H9 (cell line): ENCODE results near the gene CALHM1. TPM values are rescaled to one million over a fixed set of nuclear protein-coding genes. Genes with fewer than 3 reads are reported as not detected.

Experiments
- DNase-seq: peaks from one replicate; pipeline ENCODE4 v3.0.0-alpha.2; 2017
- H2AFZ ChIP-seq: one replicate; pipeline ENCODE4 v1.6.1; 2013; ENCODE audit warnings: mild to moderate bottlenecking, low read length, control low read depth, moderate library complexity
- H2AK5ac ChIP-seq: 2 replicates; pipeline ENCODE4 v1.6.1; 2013; ENCODE audit warnings: low read length, control low read depth, mixed read lengths; ENCODE audit not compliant: insufficient read length
- H2BK120ac ChIP-seq: one replicate; pipeline ENCODE4 v1.6.1; 2013; ENCODE audit warnings: low read depth, mild to moderate bottlenecking, low read length, control low read depth, inconsistent platforms; ENCODE audit not compliant: poor library complexity, severe bottlenecking
- H2BK12ac ChIP-seq: 2 replicates; pipeline ENCODE4 v1.6.1; 2013; ENCODE audit warnings: low read length, control low read depth, mixed read lengths, low read depth; ENCODE audit not compliant: insufficient read length
- H2BK15ac ChIP-seq: 2 replicates; pipeline ENCODE4 v1.6.1; 2013; ENCODE audit warnings: low read depth, low read length, control low read depth
- H2BK20ac ChIP-seq: one replicate; pipeline ENCODE4 v1.6.1; 2013; ENCODE audit warnings: low read depth, mild to moderate bottlenecking, low read length, control low read depth, inconsistent platforms; ENCODE audit not compliant: poor library complexity, severe bottlenecking
- H2BK5ac ChIP-seq: 2 replicates; pipeline ENCODE4 v1.6.1; 2013; ENCODE audit warnings: low read length, control low read depth, mixed read lengths; ENCODE audit not compliant: insufficient read length
- H3K14ac ChIP-seq: 2 replicates; pipeline ENCODE4 v1.6.1; 2013; ENCODE audit warnings: low read length, control low read depth; ENCODE audit not compliant: insufficient read depth
- H3K18ac ChIP-seq: 2 replicates; pipeline ENCODE4 v1.6.1; 2013; ENCODE audit warnings: low read depth, mild to moderate bottlenecking, mixed read lengths, low read length, control low read depth; ENCODE audit not compliant: insufficient read length
- H3K23ac ChIP-seq: 2 replicates; pipeline ENCODE4 v1.6.1; 2013; ENCODE audit warnings: low read length, control low read depth, mixed read lengths, low read depth; ENCODE audit not compliant: insufficient read length
- H3K23me2 ChIP-seq: 2 replicates; pipeline ENCODE4 v1.6.1; 2013; ENCODE audit warnings: low read depth, mild to moderate bottlenecking, mixed read lengths, low read length, control low read depth; ENCODE audit not compliant: insufficient read length, poor library complexity, severe bottlenecking
- H3K27ac ChIP-seq: 2 replicates; pipeline ENCODE4 v1.5.1; 2013; ENCODE audit warnings: low read length, control low read depth, mixed read lengths, low read depth; ENCODE audit not compliant: insufficient read length
- H3K27me3 ChIP-seq: 2 replicates; pipeline ENCODE4 v1.6.1; 2013; ENCODE audit warnings: low read length, control low read depth, inconsistent platforms; ENCODE audit not compliant: insufficient read depth
- H3K4ac ChIP-seq: 2 replicates; pipeline ENCODE4 v1.6.1; 2013; ENCODE audit warnings: low read depth, mild to moderate bottlenecking, control low read depth, inconsistent platforms, low read length, moderate library complexity
- H3K4me1 ChIP-seq: 2 replicates; pipeline ENCODE4 v1.6.1; 2013; ENCODE audit warnings: low read length, control low read depth, inconsistent platforms; ENCODE audit not compliant: insufficient read depth
- H3K4me2 ChIP-seq: 2 replicates; pipeline ENCODE4 v1.6.1; 2013; ENCODE audit warnings: low read length, control low read depth, mixed read lengths; ENCODE audit not compliant: insufficient read length, insufficient read depth
- H3K56ac ChIP-seq: 2 replicates; pipeline ENCODE4 v1.6.1; 2013; ENCODE audit warnings: low read depth, mild to moderate bottlenecking, mixed read lengths, low read length, control low read depth; ENCODE audit not compliant: insufficient read length
- H3K79me1 ChIP-seq: 2 replicates; pipeline ENCODE4 v1.6.1; 2013; ENCODE audit warnings: low read depth, mild to moderate bottlenecking, moderate library complexity, low read length, control low read depth, inconsistent platforms; ENCODE audit not compliant: insufficient read depth, poor library complexity, severe bottlenecking
- H3K79me2 ChIP-seq: 2 replicates; pipeline ENCODE4 v1.6.1; 2013; ENCODE audit warnings: low read length, control low read depth, inconsistent platforms; ENCODE audit not compliant: insufficient read depth
- H3K9ac ChIP-seq: 2 replicates; pipeline ENCODE4 v1.6.1; 2013; ENCODE audit warnings: low read length, control low read depth, mixed read lengths; ENCODE audit not compliant: insufficient read length; ENCODE audit errors: extremely low read depth
- H3K9me3 ChIP-seq: one replicate; pipeline ENCODE4 v1.6.1; 2013; ENCODE audit warnings: low read depth, low read length, inconsistent platforms; ENCODE audit not compliant: control insufficient read depth
- H3T11ph ChIP-seq: one replicate; pipeline ENCODE4 v1.6.1; 2013; ENCODE audit warnings: mild to moderate bottlenecking, low read length, control low read depth, inconsistent platforms
- H4K20me1 ChIP-seq: one replicate; pipeline ENCODE4 v1.6.1; 2013; ENCODE audit not compliant: control insufficient read depth, insufficient read length, insufficient read depth
- H4K5ac ChIP-seq: 2 replicates; pipeline ENCODE4 v1.6.1; 2013; ENCODE audit warnings: low read depth, mild to moderate bottlenecking, mixed read lengths, low read length, control low read depth; ENCODE audit not compliant: insufficient read length
- H4K8ac ChIP-seq: replicated peaks from 2 replicates; pipeline ENCODE4 v1.6.1; 2013; ENCODE audit warnings: low read length, control low read depth, mixed read lengths, low read depth; ENCODE audit not compliant: insufficient read length
- H4K91ac ChIP-seq: 2 replicates; pipeline ENCODE4 v1.6.1; 2013; ENCODE audit warnings: low read depth, mild to moderate bottlenecking, moderate library complexity, mixed read lengths, low read length, control low read depth; ENCODE audit not compliant: insufficient read length
- H3K27ac Mint-ChIP-seq, 3 experiments: 2 replicates in 2 of 3; 3 replicates in 1 of 3; pipeline ENCODE4 v1.8.0; 2020 to 2021; ENCODE audit warnings: mixed read lengths in 3 of 3, mild to moderate bottlenecking in 1 of 3, moderate library complexity in 1 of 3
- H3K27me3 Mint-ChIP-seq: 2 replicates; pipeline ENCODE4 v1.8.0; 2021; ENCODE audit warnings: low read depth, mild to moderate bottlenecking, moderate library complexity, mixed read lengths
- H3K36me3 Mint-ChIP-seq, 3 experiments: 2 replicates in 2 of 3; 3 replicates in 1 of 3; pipeline ENCODE4 v1.8.0; 2020 to 2021; ENCODE audit warnings: low read depth in 3 of 3, mixed read lengths in 3 of 3; ENCODE audit not compliant: insufficient read depth in 1 of 3
- H3K4me1 Mint-ChIP-seq, 2 experiments: 2 replicates each; pipeline ENCODE4 v1.8.0; 2020; ENCODE audit warnings: mixed read lengths in 2 of 2
- H3K4me3 Mint-ChIP-seq, 2 experiments: 2 replicates in 1 of 2; 3 replicates in 1 of 2; pipeline ENCODE4 v1.8.0; 2020 to 2021; ENCODE audit warnings: mild to moderate bottlenecking in 2 of 2, mixed read lengths in 2 of 2, moderate library complexity in 1 of 2
- H3K9me3 Mint-ChIP-seq, 2 experiments: 2 replicates in 1 of 2; 3 replicates in 1 of 2; pipeline ENCODE4 v1.8.0; 2020; ENCODE audit warnings: mild to moderate bottlenecking in 2 of 2, mixed read lengths in 2 of 2, moderate library complexity in 1 of 2
- CTCF ChIP-seq: fragments of 200-600 bp; sonication (generic); conservative IDR thresholded peaks from 3 replicates; pipeline ENCODE4 v1.8.0; 2021; ENCODE audit warnings: antibody characterized with exemption, mild to moderate bottlenecking
- WGBS: extraction: QIAGEN DNeasy Blood & Tissue Kit; methylation state at CpG from one replicate; pipeline ENCODE4 v1.1.7; 2013; ENCODE audit warnings: missing lambda C conversion rate, low lambda C conversion rate, mixed read lengths; ENCODE audit not compliant: insufficient read length; ENCODE audit errors: extremely low coverage; 5-methylcytosine and 5-hydroxymethylcytosine counted together
- total RNA-seq: library from RNA; stranded (reverse); gene quantifications from 2 replicates; pipeline ENCODE4 v1.2.1, GENCODE V29; 2021

CALHM1 gene
- total RNA-seq, 1 experiment from 2014 or later = 0.13 TPM

- Histone ChIP-seq H2AK5ac (no peak within 1 kb of the TSS), H4K20me1 (no peaks in the 10 kb centered on the region), H3K23me2 (no peaks in the 10 kb centered on the region), H2AFZ (no peak within 1 kb of the TSS), H3K27me3 (no peaks in the 10 kb centered on the region), H3K4me2 (no peak within 1 kb of the TSS), H2BK120ac (no peak within 1 kb of the TSS), H3K79me2 (no peaks in the 10 kb centered on the region), H3K9ac (no peak within 1 kb of the TSS), H3K4ac (no peak within 1 kb of the TSS), H3K27ac (no peak within 1 kb of the TSS), H3K23ac (no peak within 1 kb of the TSS), H3K18ac (no peak within 1 kb of the TSS), H4K8ac (no peak within 1 kb of the TSS), H2BK5ac (no peak within 1 kb of the TSS), H3K79me1 (no peaks in the 10 kb centered on the region), H3K4me1 (no peaks in the 10 kb centered on the region), H2BK20ac (no peak within 1 kb of the TSS), H4K91ac (no peak within 1 kb of the TSS), H2BK12ac (no peak within 1 kb of the TSS), H2BK15ac (no peak within 1 kb of the TSS), H3K9me3 (no peaks in the 10 kb centered on the region), H3K14ac (no peak within 1 kb of the TSS; the same call in 1 of the 2 replicates), H3T11ph (no peak within 1 kb of the TSS), H4K5ac (no peak within 1 kb of the TSS), H3K56ac (no peak within 1 kb of the TSS)
- Mint-ChIP-seq H3K9me3 (no peaks in the 10 kb centered on the region), H3K4me1 (peaks cover 4 to 11% of the 10 kb centered on the region in 2 experiments; a peak in 3 of 4 replicates), H3K4me3 (peak within 1 kb of the TSS in 1 of 2 experiments; percentile 67; a peak in 1 of 5 replicates), H3K27me3 (no peaks in the 10 kb centered on the region; the same call in 1 of the 2 replicates), H3K36me3 (peaks cover 4 to 22% (median 18%) of the 10 kb centered on the region in 3 experiments), H3K27ac (no peak within 1 kb of the TSS)
- no CpG with 5 or more reads among the region's 32 CpGs for WGBS
- peak; percentile 72 for DNase-seq
- TF ChIP-seq CTCF = no peak
Observed at GRCh38 chr10:103451831-103452505, 6.7 kb downstream of the CALHM1 start, which contains the start of gene CALHM2. CALHM2 (minus strand) TSS chr10:103452370; CDS start chr10:103449941, 2,429 bp downstream.
